Stimulated activated CD4-positive, alpha-beta T cell treated with anti-CD3 and anti-CD28 coated beads, Interleukin-12 subunit alpha, Interleukin-12 subunit beta, amount 100 ng/mL, for 48 hours (primary cell): ENCODE results near the gene RNF32.
"Not testable (repeated sequence)": the region's sequence is repeated elsewhere in the genome, so short reads cannot be mapped to it uniquely, and the experiment has no call there.

Experiments
- DNase-seq, 3 donors: peaks; one replicate each; pipeline ENCODE4 v3.0.0-alpha.2; 2020; ENCODE audit warnings: low read depth in 2 of 3, low spot score in 1 of 3

RNF32 gene

DNA sequence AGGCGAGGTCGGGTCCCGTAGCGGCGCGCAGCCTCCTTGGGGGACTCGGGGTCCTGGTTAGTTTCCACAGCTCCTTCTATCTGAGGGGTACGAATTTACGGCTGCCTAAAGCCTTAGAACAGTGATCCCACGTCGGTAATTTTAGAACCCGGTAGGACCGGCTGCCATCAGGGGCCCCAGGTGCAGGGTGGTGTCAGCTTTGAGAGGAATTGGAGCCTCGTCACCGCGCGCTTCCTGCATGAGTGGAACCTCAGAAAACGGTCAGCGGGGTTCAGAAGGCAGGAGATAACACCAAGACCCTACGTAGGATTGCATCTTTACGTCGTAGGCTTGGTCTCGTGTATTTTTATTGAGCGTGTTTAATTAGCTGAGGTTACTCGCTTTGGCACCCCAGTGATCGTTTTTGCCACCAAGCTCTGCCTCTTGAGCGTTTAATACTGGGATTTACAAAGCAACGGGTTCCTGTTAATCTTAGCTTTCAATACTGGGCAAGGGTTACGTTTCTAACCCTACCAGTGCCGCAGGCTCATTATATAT, 443 bp downstream of the RNF32 start:
- peak; percentile 32 to 35 (median 33) for DNase-seq

DNA sequence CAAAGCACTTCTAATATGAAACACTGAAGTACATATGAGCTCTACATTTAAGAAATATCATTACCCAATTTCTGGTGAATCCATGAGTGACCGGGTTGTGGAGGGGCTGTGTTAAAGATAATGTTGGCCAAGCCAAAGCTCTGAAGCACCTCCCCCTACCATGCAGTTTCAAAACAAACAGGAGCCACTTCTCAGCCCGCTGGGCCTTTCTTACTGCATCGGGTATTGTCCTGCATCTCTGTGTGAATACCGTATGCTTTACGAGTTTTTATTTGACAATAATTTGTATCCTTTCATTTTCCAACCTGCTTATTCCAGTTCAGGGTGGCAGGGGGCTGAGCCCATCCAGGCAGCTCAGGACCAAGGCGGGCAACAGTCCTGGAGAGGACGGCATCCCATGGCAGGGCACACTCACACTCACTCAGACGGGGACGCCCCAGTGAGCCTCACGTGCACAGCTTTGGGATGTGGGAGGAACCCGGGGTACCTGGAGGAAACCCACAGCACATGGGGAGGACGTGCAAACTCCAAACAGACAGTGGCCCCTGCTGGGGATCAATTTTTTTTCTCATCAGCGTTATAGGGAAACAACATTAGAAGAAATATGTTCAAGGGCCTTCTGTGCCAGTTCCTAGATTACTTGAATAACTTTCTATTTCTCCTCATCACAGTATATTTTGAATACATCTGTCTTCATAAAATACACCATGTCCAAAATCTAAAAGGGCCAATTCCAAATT, 1.9 kb downstream of the RNF32 start:
- DNase-seq = no peak

DNA sequence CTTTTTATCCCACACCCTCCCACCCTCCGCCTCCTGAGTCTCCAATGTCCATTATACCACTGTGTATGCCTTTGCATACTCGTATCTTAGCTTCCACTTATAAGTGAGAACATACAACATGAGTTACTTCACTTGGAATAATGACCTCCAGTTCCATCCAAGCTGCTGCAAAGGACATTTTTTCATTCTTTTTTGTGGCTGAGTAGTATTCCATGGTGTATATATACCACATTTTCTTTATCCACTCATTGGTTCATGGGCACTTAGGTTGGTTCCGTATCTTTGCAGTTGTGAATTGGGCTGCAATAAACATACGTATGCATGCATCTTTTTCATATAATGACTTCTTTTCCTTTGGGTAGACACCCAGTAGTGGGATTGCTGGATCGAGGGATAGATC, 6.8 kb downstream of the RNF32 start:
- not testable (repeated sequence) for DNase-seq

DNA sequence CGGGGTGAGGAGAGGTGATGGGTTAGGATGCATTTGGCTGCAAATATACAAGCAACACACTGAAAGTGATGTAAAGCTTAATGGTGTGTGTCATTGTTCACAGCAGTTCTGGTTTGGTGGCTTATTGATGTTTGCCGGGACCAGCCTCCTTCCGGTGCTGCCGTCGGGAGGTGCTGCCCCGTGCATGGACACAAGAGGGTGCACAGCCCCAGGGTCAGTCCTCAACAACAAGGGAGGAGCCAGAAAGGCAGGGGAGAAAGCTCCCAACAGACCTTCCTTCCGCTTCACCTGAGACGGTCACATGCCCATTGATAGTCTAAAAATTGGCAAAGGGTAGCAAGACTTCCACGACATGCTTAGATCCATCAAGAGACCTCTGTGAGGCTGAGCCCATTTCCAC, 9.5 kb downstream of the RNF32 start:
- DNase-seq = no peak

DNA sequence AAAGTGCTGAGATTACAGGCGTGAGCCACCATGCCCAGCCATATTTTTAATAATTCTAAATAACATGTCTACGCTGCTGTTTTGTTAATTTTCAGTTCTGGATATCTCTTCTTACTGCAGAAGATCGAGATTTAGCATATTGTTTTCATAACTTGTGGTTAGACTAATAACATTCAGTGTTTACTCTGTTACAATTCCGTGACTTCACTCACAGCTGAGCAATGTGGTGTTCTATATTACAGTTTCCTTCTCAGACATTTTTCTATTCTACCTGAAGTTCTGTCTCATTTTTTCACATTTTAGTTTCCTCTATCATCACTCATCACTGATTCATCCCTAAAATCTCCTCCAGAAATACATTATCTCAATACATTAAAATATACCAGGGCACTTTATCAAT, 10.9 kb downstream of the RNF32 start:
- DNase-seq = no peak

DNA sequence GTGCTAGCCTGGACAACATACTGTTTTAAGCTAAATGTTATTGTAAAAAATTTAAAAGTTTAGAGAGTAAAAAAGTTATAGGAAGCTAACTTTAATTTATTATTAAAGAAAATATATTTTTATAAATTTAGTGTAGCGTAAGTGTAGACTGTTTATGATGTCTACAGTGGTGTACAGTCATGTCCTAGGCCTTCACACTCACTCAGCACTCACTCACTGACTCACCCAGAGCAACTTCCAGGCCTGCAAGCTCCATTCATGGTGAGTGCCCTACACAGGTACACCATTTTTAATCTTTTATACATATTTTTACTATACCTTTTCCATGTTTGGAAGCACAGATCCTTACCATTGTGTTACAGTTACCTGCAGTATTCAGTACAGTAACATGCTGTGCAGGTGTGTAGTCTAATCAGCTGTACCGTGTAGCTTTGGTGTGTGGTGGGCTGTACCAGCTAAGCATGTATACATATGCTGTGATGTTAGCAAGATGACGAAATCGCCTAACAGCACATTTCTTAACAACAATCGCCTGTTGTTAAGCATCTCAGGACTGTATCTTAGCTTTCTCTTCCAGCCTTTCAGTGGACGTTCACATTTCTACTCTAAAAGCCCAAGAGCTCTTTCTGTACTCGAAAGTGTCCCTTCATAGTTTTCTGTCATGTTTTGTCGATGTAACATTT, 12.5 kb downstream of the RNF32 start:
- no peak for DNase-seq

DNA sequence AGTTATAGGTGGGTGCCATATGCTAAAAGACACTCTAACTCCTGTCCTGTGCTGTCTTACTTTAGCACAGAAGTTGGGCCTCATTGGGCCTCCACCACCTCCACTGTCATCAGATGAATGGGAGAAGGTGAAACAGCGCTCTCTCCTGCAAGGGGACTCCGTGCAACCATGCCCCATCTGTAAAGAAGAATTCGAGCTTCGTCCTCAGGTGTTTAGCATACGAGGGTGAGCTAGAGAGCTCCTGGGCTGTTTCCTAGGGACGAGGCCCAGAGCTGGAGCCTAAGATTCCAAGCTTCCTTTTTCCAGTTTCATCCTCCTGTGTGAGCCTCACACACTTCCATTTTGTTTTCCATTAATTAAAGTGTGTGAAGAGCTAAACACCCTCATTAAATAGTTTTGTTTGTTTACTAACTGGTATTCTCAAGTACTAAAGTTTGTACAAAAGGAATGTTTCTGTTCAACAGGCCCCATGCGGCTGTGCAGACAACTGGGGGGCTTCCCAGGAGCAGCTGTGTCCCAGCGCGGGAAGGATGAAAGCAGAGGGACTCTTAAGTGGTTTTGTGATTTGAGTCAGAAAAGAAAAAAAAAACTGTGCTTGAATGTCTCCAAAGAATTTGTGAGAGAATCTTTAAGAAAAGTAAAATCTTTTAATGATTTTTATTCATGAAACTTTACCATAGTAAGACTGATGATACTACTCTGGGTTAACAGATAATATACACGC, 14.1 kb downstream of the RNF32 start:
- DNase-seq = no peak

DNA sequence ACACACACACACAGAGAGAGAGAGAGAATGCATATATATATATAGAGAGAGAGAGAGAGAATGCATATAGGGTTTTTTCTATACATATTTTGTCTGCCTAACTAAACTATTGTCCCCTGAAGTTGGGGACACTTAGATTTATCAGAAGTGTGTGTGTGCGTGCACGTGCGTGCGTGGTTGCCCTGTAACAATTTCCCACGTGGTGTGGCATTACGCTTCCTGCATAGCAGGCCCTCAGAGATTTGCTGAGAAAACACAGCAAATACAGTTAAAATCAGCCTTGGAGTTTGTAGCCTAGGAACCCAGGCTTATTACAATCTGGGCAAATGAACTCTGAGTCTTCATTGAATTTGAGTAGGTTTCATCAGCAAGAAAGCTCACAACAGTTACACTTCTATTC, 14.7 kb downstream of the RNF32 start:
- DNase-seq = no peak

DNA sequence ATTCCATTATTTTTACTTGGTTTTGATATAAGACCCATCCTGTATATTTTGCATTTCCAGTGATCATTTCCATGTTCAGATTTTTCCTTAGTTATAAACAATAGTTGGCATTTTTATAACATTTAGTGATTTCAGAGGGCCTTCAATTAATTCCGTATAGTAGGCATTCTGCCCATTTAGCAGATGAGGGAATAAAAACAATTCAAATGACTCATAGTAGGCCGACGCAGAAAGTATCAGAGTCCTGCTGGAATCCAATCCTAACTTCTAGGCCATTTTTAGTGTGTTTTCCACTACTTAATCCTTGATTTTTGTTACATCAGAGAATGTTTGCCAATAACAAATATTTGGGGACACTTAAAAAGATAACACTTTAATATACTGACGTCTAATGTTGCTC, 15.4 kb downstream of the RNF32 start:
- DNase-seq = no peak

DNA sequence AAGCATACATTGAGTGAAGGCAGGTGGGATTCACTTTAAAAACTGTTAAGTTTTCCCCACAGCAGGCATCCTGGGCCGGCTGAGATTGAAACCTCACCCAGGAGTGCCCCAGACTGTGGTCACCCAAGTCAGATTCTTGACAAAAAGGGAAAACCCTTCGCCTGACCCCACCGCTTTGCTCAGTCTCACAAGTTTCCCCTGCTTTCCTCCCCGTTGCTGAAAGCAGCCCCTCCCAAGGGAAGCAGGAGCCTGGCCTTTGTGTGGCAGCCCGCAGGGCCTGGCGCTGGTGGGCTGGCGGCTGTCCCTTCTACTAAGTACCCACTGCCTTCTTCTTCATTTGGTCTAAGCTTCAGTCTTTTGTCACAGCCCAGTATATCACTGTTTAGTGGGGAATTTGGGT, 16.0 kb downstream of the RNF32 start:
- no peak for DNase-seq

DNA sequence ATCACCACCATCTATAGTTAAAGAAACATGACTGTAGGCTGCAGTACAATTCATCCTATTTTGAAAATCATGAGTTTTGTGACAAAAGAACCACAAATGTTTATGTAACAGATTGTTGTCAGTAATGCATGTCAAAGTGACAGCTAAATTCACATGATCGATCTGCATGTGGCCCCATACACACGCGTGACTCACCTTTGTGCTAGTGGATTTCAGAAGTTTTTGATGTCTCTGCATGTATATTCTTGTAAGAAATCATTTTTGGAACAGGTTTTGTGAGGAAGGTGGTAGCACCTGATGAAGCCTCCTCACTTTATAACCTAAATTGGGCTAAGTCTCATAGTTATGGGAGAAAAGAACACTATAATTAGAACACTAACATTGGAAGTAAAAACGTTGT, 17.1 kb downstream of the RNF32 start:
- no peak for DNase-seq

DNA sequence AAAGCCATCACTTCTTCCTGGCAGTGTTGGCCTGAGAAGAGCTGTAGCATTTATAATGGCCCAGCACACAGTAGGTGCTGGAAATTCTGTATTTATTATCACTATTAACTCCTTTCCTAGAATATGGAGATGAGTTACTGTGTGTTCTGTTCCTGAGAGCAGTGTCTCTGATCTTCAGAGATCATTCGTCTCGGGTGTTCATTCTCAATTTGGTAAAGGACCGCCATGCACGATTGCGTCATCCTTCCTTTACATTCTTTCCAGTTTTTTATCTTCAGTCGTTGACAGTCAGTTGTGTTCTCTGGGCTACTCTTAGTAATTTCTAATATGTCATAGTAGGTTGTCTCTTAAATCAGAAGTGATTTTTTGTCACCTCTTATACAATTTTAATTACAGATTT, 18.6 kb downstream of the RNF32 start:
- no peak for DNase-seq

DNA sequence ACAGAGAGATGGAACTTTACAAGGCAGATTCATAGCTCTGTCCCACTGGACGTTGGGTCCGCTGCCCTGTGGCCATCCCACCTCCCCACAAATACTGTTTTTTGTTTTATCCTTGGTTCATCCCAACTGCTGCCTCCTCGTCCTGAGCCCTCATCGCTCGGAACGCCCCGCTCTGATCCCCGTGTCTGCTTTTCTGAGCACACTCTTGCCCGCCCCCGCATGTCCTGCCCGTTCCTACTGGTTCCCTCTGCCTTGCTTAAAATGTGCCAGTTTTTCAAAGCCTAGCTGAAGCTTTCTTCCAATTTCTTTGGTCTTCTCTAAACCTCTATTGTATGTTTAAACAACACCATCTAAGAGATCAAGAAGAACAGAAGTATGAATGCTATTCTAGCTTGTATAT, 19.4 kb downstream of the RNF32 start:
- no peak for DNase-seq

DNA sequence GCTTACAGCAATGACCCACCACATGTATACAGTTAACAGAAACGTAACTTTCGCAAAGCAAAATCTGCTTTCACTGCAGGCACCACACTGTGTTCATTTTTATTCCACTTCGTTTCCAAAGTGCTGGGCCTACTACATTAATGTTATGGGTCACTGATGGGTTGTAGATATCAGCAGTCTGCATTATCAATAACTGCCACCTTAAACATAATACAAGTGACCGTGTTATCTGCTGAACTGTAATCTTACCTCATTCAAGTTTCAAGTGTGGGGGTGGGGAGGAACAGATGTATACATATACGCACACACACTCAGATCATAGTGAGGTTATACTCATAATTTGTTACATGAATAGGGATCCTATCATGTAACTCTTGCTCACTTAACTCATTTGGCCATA, 21.1 kb downstream of the RNF32 start:
- no peak for DNase-seq

DNA sequence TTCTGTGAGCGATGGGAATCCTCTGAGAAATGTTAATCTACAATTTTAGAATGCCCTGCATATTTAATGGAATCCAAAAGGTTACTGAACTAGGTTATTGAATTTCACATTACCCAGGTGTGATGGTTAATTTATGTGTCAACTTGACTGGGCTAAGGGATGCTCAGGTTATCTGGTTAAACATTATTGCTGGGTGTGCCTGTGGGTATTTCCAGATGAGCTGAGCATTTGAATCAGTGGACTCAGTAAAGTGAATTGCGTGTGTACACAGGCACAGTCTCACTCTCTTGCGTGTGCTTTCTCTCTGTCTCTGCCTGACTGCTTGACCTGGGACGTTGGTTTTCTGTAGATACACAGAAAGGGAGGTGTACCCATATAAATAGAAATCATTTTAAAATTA, 21.7 kb downstream of the RNF32 start:
- no peak for DNase-seq

DNA sequence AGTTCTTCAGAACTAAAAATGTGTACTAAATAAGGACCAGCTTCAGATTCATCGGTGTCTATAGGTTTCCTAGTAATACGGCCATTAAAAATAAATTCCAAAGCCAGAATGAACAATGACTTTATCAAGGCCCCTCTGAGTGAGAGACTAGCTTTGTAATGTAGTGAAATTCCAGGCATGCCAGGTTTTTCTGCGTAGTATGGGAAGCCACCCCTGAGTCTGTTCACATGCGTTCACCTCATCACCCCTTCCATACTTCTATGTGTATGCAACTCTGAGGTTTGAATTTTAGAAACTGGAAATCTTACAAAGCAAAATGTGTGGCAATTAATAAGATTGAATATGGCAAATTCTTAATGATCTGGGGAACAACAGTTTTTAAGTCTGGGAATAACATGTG, 24.5 kb downstream of the RNF32 start:
- DNase-seq = no peak

DNA sequence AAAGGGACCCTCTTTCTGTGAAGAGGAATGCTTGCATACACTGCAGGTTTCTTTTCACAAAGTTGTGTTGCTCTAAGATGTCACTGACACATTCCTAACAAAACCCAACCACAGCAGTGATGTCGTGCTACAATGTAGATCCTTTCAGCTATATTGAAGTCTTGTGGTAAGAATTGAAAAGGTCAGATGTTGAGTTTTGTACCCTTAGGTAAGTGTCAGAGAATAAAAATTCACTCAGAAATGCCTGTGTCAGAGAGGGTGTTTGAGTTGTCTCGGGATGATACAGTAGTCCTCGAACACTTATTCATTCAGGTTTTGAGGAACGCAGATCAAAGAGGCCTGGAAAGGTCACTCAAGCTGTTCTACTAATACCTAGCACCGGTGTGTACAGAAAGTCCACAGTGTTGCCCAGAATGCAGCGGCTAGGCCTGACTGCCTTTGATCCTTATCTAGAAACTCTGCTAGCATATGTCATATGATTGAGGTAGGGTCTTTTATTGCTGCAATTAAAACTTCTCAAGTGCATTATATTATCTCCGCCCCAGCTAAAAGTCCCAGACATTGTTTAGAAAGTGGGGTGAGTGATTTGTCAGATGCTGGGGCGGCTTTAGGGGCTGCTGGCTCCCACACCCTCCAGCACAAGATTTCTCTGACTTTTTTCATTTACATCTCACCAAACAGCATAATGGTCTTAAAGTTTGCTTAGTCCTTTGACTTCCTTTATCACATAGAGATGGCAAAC, 26.0 kb downstream of the RNF32 start:
- no peak for DNase-seq

DNA sequence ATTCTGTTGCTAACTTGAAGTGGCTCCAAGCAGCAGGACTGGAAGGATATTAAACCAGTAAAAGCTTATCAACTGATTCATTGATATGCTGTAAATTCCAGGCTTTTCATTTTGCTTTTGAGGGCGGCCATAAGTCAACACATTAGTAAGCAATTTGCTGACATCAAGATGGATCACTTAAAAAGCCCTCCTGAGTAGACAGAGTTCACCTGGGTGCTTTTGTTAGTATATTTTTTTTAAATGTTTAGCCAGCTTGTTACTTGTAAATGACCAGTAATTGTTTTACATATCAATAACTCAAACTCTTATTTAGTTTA, 26.5 kb downstream of the RNF32 start:
- DNase-seq = no peak

DNA sequence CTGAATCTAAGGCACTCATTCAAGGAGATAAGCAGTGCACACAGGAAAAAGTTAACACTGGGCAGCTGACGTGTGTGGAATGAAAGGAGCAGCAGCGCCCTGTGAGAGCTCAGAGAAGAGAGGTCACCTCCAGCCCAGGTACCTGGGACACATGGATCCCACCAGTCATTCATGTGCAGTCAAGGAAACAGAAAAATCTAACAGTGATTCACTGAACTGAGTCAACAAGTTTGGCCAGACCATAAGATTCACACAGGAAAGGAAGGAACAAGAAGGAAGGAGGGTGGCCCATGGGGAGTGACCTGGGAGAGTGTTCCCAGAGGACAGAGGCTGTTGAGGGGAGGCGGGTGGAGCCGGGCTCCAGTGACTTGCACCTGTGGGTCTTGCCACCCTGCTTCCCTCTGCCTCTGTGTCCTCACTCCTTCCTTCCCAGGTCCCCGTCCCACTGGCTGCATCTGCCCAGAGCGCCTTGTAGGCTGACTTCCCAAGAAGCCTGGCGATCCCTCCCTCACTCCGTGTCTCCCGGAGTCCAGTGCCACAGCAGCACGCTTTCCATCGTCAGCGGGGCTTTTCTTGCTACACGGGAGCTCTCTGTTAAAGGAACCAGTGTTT, 27.7 kb downstream of the RNF32 start:
- no peak for DNase-seq

DNA sequence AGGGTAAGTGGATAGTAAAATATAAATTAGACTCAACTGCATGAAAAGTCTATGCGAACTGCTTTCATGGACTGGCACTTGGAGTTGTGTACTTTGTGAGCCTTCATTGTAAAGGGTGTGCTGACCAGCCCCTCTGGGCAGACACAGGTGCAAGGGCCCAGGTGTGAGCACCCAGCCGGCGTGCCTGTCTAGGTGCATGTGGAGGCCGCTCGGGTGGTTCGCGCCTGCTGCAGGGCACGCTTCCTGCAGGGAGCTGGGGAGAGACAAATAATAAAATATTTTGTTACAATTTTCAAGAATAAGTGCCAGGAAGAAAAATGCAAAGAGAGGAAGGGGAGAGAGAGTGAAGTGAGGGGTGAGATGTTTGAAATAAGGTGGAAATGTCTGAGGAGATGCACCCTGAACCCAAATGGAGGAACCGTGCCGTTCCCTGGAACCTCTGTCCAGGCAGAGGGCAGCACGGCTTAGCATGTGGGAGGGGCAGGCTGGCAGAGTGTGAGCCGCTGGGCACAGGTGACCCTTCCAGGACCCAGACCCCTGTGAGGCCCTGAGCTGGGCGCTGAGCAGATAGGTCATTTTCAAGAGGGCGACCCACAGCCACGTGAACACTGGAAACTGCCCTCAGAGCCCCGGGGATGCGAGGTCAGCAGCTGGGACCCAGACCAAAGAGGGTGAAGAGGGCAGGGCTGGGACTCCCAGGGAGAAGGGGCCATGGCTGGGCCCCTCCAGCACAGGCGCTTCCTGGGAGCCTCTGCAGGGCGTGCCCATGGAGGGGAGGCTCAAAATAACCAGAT, 28.7 kb downstream of the RNF32 start:
- DNase-seq = no peak
